Omental fat pad (tissue), 4 donors: ENCODE results near the gene LGI4. TPM values are rescaled to one million over a fixed set of nuclear protein-coding genes. Genes with fewer than 3 reads are reported as not detected.
A peak's percentile ranks its signal among the peaks of the same experiment; 100 is the strongest.
"Not testable (repeated sequence)": the region's sequence is repeated elsewhere in the genome, so short reads cannot be mapped to it uniquely, and the experiment has no call there.

Experiments
- ATAC-seq: fragments of 150-250 bp; one replicate; pipeline ENCODE4 v1.9.1; 2016; ENCODE audit warnings: mild to moderate bottlenecking, moderate library complexity; ENCODE audit not compliant: low FRiP score
- DNase-seq: peaks from one replicate; pipeline ENCODE4 v3.0.0-alpha.2; 2019; ENCODE audit warnings: low spot score
- CTCF ChIP-seq, 3 donors: fragments of 450-650 bp; IDR thresholded peaks; one replicate each; pipeline ENCODE4 v1.5.1; 2016 to 2017; ENCODE audit warnings: antibody characterized with exemption in 3 of 3, mild to moderate bottlenecking in 3 of 3, moderate library complexity in 2 of 3
- total RNA-seq, 4 donors: library from RNA; depleted of rRNA; stranded (reverse); fragments of >200 nt; gene quantifications; one replicate each; pipeline ENCODE4 v1.1.0, GENCODE V29; 2016

LGI4 gene
- total RNA-seq, 4 donors from 2014 or later: 6.2 to 31.1 (median 8.3) TPM

- peak in 1 of 3 donors; percentile 5 for TF ChIP-seq CTCF (IDR thresholded peaks at IDR 0.05)
- peak; percentile 62 for DNase-seq
- peak; percentile 87 for ATAC-seq
Measured at GRCh38 chr19:35154525-35155406, 19.9 kb upstream of the LGI4 start, which contains the start of gene FXYD5. TSS of gene FXYD5 (plus strand) at chr19:35154735. CDS start at chr19:35155551, 816 bp downstream.

- ATAC-seq (peak; percentile 41), DNase-seq (no peak)
- TF ChIP-seq CTCF (IDR thresholded peaks at IDR 0.05): no peak
Measured at GRCh38 chr19:35153701-35154524, 19.1 kb upstream of the LGI4 start.

- ATAC-seq: not testable (repeated sequence)
Measured at GRCh38 chr19:35153129-35153522, 18.3 kb upstream of the LGI4 start.

GRCh38 chr19:35151273-35152065 is 16.6 kb upstream of the LGI4 start:
- TF ChIP-seq CTCF (IDR thresholded peaks at IDR 0.05): no peak
- ATAC-seq: no peak
- no peak for DNase-seq

More at GRCh38 chr19:35153129-35153522, 18.3 kb upstream of the LGI4 start:
- not testable (repeated sequence) for DNase-seq

- DNase-seq (no peak), ATAC-seq (no peak)
- TF ChIP-seq CTCF (IDR thresholded peaks at IDR 0.05): no peak
Measured at GRCh38 chr19:35150445-35150844, 15.6 kb upstream of the LGI4 start.

- no peak for TF ChIP-seq CTCF (IDR thresholded peaks at IDR 0.05)
- ATAC-seq (no peak), DNase-seq (no peak)
Measured at GRCh38 chr19:35149463-35149862, 14.6 kb upstream of the LGI4 start.
